Eye (tissue), 1 donor: ENCODE data around the gene FNDC5.

Source experiments
- DNase-seq: peaks from one replicate; pipeline ENCODE4 v3.0.0-alpha.2; 2015

The FNDC5 gene

GRCh38 chr1:32883338-32884031 is 12.8 kb upstream of the FNDC5 start:
- no peak for DNase-seq

GRCh38 chr1:32881871-32882850 is 11.4 kb upstream of the FNDC5 start:
- no peak for DNase-seq

GRCh38 chr1:32881291-32881690 is 10.6 kb upstream of the FNDC5 start:
- no peak for DNase-seq

- DNase-seq = no peak
Observed at GRCh38 chr1:32878637-32879041, 7.9 kb upstream of the FNDC5 start.

- DNase-seq = no peak
Observed at GRCh38 chr1:32878183-32878582, 7.5 kb upstream of the FNDC5 start.

GRCh38 chr1:32877211-32878110 is 6.7 kb upstream of the FNDC5 start:
- DNase-seq = no peak

- peak; percentile 66 for DNase-seq
Observed at GRCh38 chr1:32876341-32877210, 5.9 kb upstream of the FNDC5 start.

GRCh38 chr1:32874860-32875752 is 4.4 kb upstream of the FNDC5 start:
- DNase-seq = no peak

GRCh38 chr1:32873484-32873883 is 2.8 kb upstream of the FNDC5 start:
- DNase-seq = no peak

- no peak for DNase-seq
Observed at GRCh38 chr1:32872192-32872460, 1.4 kb upstream of the FNDC5 start.

GRCh38 chr1:32871364-32872191 is 866 bp upstream of the FNDC5 start:
- DNase-seq = peak; percentile 52

- peak; percentile 44 for DNase-seq
Observed at GRCh38 chr1:32869923-32870614, 643 bp downstream of the FNDC5 start.

GRCh38 chr1:32868806-32869455 is 1.8 kb downstream of the FNDC5 start:
- no peak for DNase-seq

- no peak for DNase-seq
Observed at GRCh38 chr1:32868085-32868484, 2.6 kb downstream of the FNDC5 start.

- no peak for DNase-seq
Observed at GRCh38 chr1:32867671-32868070, 3.0 kb downstream of the FNDC5 start.

GRCh38 chr1:32867151-32867550 is 3.6 kb downstream of the FNDC5 start:
- no peak for DNase-seq

- no peak for DNase-seq
Observed at GRCh38 chr1:32865639-32866405, 4.9 kb downstream of the FNDC5 start.

GRCh38 chr1:32864375-32865019 is 6.2 kb downstream of the FNDC5 start:
- DNase-seq = no peak
